Thymus (tissue), 11 donors: ENCODE measurements around the gene TELO2. TPM values are rescaled to one million over a fixed set of nuclear protein-coding genes. Genes with fewer than 3 reads are reported as not detected.
A peak's percentile ranks its signal among the peaks of the same experiment; 100 is the strongest.

Experiments used
- DNase-seq, 9 donors: peaks; one replicate each; pipeline ENCODE4 v3.0.0-alpha.2; 2013; ENCODE audit warnings: low spot score in 9 of 9, low read depth in 6 of 9, missing footprints in 1 of 9
- H3K27ac ChIP-seq, 2 donors: one replicate each; pipeline ENCODE4 v1.5.1; 2013; ENCODE audit warnings: control low read depth in 1 of 2, low read depth in 1 of 2, low read length in 1 of 2, mild to moderate bottlenecking in 1 of 2, moderate library complexity in 1 of 2
- H3K27me3 ChIP-seq, 2 donors: one replicate each; pipeline ENCODE4 v1.5.1; 2013; ENCODE audit warnings: low read length in 1 of 2; ENCODE audit not compliant: control insufficient read depth in 2 of 2, insufficient read depth in 1 of 2
- H3K36me3 ChIP-seq, 2 donors: one replicate each; pipeline ENCODE4 v1.5.1; 2013; ENCODE audit warnings: low read length in 1 of 2, mild to moderate bottlenecking in 1 of 2, moderate library complexity in 1 of 2; ENCODE audit not compliant: control insufficient read depth in 2 of 2, insufficient read depth in 2 of 2
- H3K4me1 ChIP-seq, 2 donors: one replicate each; pipeline ENCODE4 v1.5.1; 2013; ENCODE audit warnings: low read length in 2 of 2; ENCODE audit not compliant: control insufficient read depth in 2 of 2, insufficient read depth in 2 of 2
- H3K4me3 ChIP-seq, 2 donors: one replicate each; pipeline ENCODE4 v1.5.1; 2013; ENCODE audit warnings: low read length in 2 of 2, control low read depth in 1 of 2, mild to moderate bottlenecking in 1 of 2
- H3K9me3 ChIP-seq, 2 donors: one replicate each; pipeline ENCODE4 v1.5.1; 2013; ENCODE audit warnings: low read length in 1 of 2, mild to moderate bottlenecking in 1 of 2; ENCODE audit not compliant: control insufficient read depth in 2 of 2, insufficient read depth in 1 of 2
- WGBS: extraction: QIAGEN DNeasy Blood & Tissue Kit; methylation state at CpG from one replicate; pipeline ENCODE4 v1.1.7; 2013; 5-methylcytosine and 5-hydroxymethylcytosine counted together
- polyA plus RNA-seq: library from polyadenylated mRNA; stranded (reverse); fragments of 200-250 nt; gene quantifications from one replicate; pipeline ENCODE4 v1.2.3, GENCODE V29; 2013
- total RNA-seq: library from RNA; stranded (reverse); fragments of 120-200 nt; gene quantifications from one replicate; pipeline ENCODE4 v1.2.4, GENCODE V29; 2013
- donor health status: healthy.

Gene TELO2
- total and polyA plus RNA-seq, 2 donors = 14.0 to 97.4 TPM

DNA sequence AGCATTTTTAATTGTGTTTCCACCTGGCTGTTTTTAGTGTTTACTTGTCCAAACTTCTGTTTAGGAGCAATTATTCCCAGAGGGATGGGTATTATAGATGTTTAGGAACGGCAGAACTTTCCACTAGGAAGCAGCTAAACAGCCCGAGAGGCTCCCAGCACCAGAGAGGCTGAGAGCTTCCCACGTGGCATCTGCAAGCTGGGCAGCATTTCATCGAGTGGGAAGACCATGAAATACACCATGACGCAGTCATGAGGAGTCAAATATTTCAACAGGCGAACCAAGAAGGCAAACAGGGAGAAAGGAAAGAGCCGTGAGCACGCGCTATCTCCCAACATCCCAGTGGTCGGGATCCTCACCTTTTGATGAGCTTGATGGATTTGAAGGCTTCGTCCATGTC, 64.4 kb downstream of the TELO2 start:
- Histone ChIP-seq H3K9me3 (no peaks in the 10 kb centered on the region), H3K27me3 (no peaks in the 10 kb centered on the region), H3K27ac (no peak overlapping the region), H3K36me3 (peaks cover 12 to 36% of the 10 kb centered on the region in 2 donors), H3K4me3 (no peak overlapping the region), H3K4me1 (peaks cover 0 to 6% of the 10 kb centered on the region in 2 donors)
- 97% methylated on average over 11 of the region's 11 CpGs for WGBS
- no peak for DNase-seq

DNA sequence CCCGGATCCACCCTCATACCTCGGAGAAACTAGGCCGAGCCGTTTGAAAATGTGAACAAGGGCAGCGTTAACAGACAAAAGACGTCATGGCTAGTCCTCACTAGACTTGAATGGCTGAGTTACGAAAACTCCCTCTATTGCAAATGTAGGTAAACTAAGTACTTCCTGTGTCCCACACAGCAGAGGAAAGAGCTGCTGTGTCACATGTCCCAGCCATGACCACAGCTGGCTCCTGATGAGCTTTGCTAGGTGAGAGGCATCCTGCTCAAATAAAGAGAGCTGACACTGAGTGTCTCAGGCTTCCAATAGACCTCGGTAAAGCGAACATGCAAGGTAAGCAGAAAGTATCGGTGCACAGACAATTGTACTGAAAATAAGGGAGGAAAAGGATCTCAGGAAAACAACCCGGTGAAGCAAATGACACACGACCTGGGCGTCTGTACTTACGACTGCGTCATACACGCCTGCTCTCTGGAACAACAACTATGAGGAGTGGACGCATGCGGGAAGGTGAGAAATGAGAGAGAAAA, 66.4 kb downstream of the TELO2 start:
- Histone ChIP-seq H3K27me3 (no peaks in the 10 kb centered on the region), H3K36me3 (peaks cover 12 to 36% of the 10 kb centered on the region in 2 donors), H3K4me1 (peaks cover 0 to 6% of the 10 kb centered on the region in 2 donors), H3K9me3 (no peaks in the 10 kb centered on the region), H3K27ac (no peak overlapping the region), H3K4me3 (no peak overlapping the region)
- peak in 4 of 9 donors; percentile 22 to 59 (median 34) for DNase-seq
- 91% methylated on average over 18 of the region's 18 CpGs for WGBS

Other genes with a start within 250 kb of the TELO2 start
- gene TPSD1, start 237.3 kb upstream of the TELO2 start, total RNA-seq = 0.14 TPM
- gene TPSD1, start 237.3 kb upstream of the TELO2 start, polyA plus RNA-seq = 1.1 TPM
- 58.5 TPM for gene UBE2I, start 183.7 kb upstream of the TELO2 start, total RNA-seq
- 105 TPM for gene UBE2I, start 183.7 kb upstream of the TELO2 start, polyA plus RNA-seq
- 0.52 TPM for gene BAIAP3, start 159.7 kb upstream of the TELO2 start, total RNA-seq
- 5.4 TPM for gene BAIAP3, start 159.7 kb upstream of the TELO2 start, polyA plus RNA-seq
- 38.7 TPM for gene TSR3, start 141.5 kb upstream of the TELO2 start, total RNA-seq
- gene TSR3, start 141.5 kb upstream of the TELO2 start, polyA plus RNA-seq = 46.8 TPM
- 27.8 TPM for gene GNPTG, start 141.4 kb upstream of the TELO2 start, total RNA-seq
- 61.3 TPM for gene GNPTG, start 141.4 kb upstream of the TELO2 start, polyA plus RNA-seq
- gene UNKL, start 78.7 kb upstream of the TELO2 start, total RNA-seq = 10.5 TPM
- 21.9 TPM for gene UNKL, start 78.7 kb upstream of the TELO2 start, polyA plus RNA-seq
- 20.6 TPM for gene UQCC4, start 72.6 kb upstream of the TELO2 start, total RNA-seq
- gene UQCC4, start 72.6 kb upstream of the TELO2 start, polyA plus RNA-seq = 24.4 TPM
- not detected for gene PERCC1, start 62.3 kb upstream of the TELO2 start, total RNA-seq
- gene PERCC1, start 62.3 kb upstream of the TELO2 start, polyA plus RNA-seq = 0.07 TPM
- gene CCDC154, start 48.8 kb upstream of the TELO2 start, total RNA-seq = 0.71 TPM
- 14.0 TPM for gene CCDC154, start 48.8 kb upstream of the TELO2 start, polyA plus RNA-seq
- 17.5 TPM for gene CLCN7, start 18.3 kb upstream of the TELO2 start, total RNA-seq
- 78.5 TPM for gene CLCN7, start 18.3 kb upstream of the TELO2 start, polyA plus RNA-seq
- gene PTX4, start 4.4 kb upstream of the TELO2 start, total RNA-seq = 0.05 TPM
- gene PTX4, start 4.4 kb upstream of the TELO2 start, polyA plus RNA-seq = 0.05 TPM
- 10.3 TPM for gene TMEM204, start 40.3 kb downstream of the TELO2 start, total RNA-seq
- 29.3 TPM for gene TMEM204, start 40.3 kb downstream of the TELO2 start, polyA plus RNA-seq
- 8.5 TPM for gene IFT140, start 118.7 kb downstream of the TELO2 start, total RNA-seq
- gene IFT140, start 118.7 kb downstream of the TELO2 start, polyA plus RNA-seq = 12.0 TPM
- 4.7 TPM for gene CRAMP1, start 119.0 kb downstream of the TELO2 start, total RNA-seq
- 12.2 TPM for gene CRAMP1, start 119.0 kb downstream of the TELO2 start, polyA plus RNA-seq
- 35.1 TPM for gene JPT2, start 184.9 kb downstream of the TELO2 start, total RNA-seq
- gene JPT2, start 184.9 kb downstream of the TELO2 start, polyA plus RNA-seq = 31.4 TPM
- 36.0 TPM for gene MAPK8IP3, start 212.8 kb downstream of the TELO2 start, total RNA-seq
- gene MAPK8IP3, start 212.8 kb downstream of the TELO2 start, polyA plus RNA-seq = 129 TPM